ENCODE measurements around the gene LRBA. TPM values are rescaled to one million over a fixed set of nuclear protein-coding genes. Genes with fewer than 3 reads are reported as not detected.
A peak's percentile ranks its signal among the peaks of the same experiment; 100 is the strongest.

The LRBA gene
- total and polyA plus RNA-seq, 2 donors (not counting 3 experiments of a cell fraction or from before 2014, with no cell fraction given) = 18.0 to 35.1 TPM

DNA sequence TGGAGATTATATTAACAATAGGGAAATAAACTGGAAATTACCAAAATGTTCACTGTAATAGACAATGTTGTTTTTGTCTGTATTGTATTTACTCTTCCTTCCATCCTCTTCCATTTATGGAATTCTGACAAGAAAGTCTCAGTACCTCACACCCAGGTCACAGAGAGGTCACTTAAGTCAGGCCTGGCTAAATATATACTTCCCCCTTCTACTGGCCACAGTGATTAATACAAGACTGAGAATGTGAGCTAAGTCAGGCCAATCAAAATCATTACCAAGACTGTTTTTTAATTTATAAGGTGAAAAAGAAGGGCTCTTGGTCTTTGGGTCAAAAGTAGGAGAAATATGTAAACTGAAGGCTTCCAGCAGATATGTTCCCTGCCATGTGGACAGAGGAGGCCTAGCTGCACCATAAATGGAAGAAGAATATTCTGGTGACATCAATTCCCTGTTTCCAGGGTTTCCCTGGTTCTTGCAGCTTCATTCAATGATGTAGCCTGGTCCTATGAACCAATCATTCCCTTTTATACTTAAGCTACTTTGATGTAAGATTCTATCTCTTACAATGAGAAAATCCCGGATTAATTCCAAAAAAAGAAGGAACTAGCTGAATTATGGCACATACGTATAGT is 64.3 kb downstream of the LRBA start:
- no peak for FAIRE-seq
- CTCF ChIA-PET = interaction anchor here (0.7 to 1.6 kb wide), 7 partner anchors 8 to 652 kb away, joined by 3 to 23 read pairs (median 4); no protein-coding TSS in a partner anchor

More for the DNA sequence above, 64.3 kb downstream of the LRBA start:
- POLR2A ChIA-PET = interaction anchor here (0.8 kb wide), 1 partner anchor 10 kb away, joined by 3 read pairs; no protein-coding TSS in a partner anchor
- H2AFZ ChIP-seq (ENCODE audit: low read depth, low read length) = no peak overlapping the region
- H3K9me1 ChIP-seq (replicated peaks; ENCODE audit: control insufficient read depth, extremely low read depth, insufficient read depth, low read length) = no peaks in the 10 kb centered on the region
- H3K4me3 ChIP-seq (replicated peaks in 1 of 3; ENCODE audit: insufficient read depth in 1 of 3, low read depth in 1 of 3, low read length in 3 of 3) = no peak overlapping the region
- peaks cover 11% of the 10 kb centered on the region for H3K4me1 ChIP-seq (ENCODE audit: control insufficient read depth, extremely low read depth, insufficient read depth, low read length)
- no TSS peak for BruUV-seq (replicated peaks)
- dilution Hi-C loops (cut with MboI; ENCODE audit: extremely low pct_ligation_motif_present, low sequenced_read_pairs) (no loop called here), intact Hi-C loops (cut with micrococcal nuclease) (no loop called here)
- H3K27me3 ChIP-seq (ENCODE audit: control insufficient read depth in 2 of 2, insufficient read depth in 2 of 2, low read length in 2 of 2) = no peaks in the 10 kb centered on the region
- H3K79me2 ChIP-seq (ENCODE audit: control insufficient read depth, insufficient read depth, low read length) = peaks cover 9% of the 10 kb centered on the region
- TF ChIP-seq CTCF (IDR thresholded peaks at IDR 0.05; ENCODE audit: extremely low read depth in 1 of 2, insufficient read depth in 1 of 2, low read depth in 1 of 2, low read length in 2 of 2) (no peak), JUN (IDR thresholded peaks at IDR 0.05; ENCODE audit: borderline replicate concordance, insufficient read depth, insufficient read length, low read depth) (no peak), POLR2A (IDR thresholded peaks at IDR 0.05; ENCODE audit: low read depth, low read length) (no peak), POLR2AphosphoS5 (IDR thresholded peaks at IDR 0.05; ENCODE audit: insufficient read depth, low read depth, low read length) (no peak), GATA2 (IDR thresholded peaks at IDR 0.05; ENCODE audit: insufficient read depth, insufficient read length, low read depth, low read length) (no peak), FOS (IDR thresholded peaks at IDR 0.05; ENCODE audit: borderline replicate concordance, insufficient read depth, low read length) (no peak), MAX (IDR thresholded peaks at IDR 0.05; ENCODE audit: insufficient read depth, insufficient read length) (no peak), MYC (IDR thresholded peaks at IDR 0.05; ENCODE audit: low read depth, low read length) (no peak), EZH2 (IDR thresholded peaks at IDR 0.05; ENCODE audit: borderline replicate concordance, low read depth, low read length, severe bottlenecking) (no peak)
- peak; percentile 39 for DNase-seq (ENCODE audit: low read depth, low spot score)
- H3K9ac ChIP-seq (replicated peaks; ENCODE audit: extremely low read depth, insufficient read depth, low read length) = no peak overlapping the region
- H3K27ac ChIP-seq (ENCODE audit: insufficient read depth, low read depth, low read length) = no peak overlapping the region
- H4K20me1 ChIP-seq (replicated peaks; ENCODE audit: control insufficient read depth, extremely low read depth, insufficient read depth, low read length) = peaks cover 3% of the 10 kb centered on the region
- H3K36me3 ChIP-seq (ENCODE audit: control insufficient read depth in 2 of 2, extremely low read depth in 1 of 2, insufficient read depth in 2 of 2, low read length in 2 of 2) = no peaks in the 10 kb centered on the region
- no peaks in the 10 kb centered on the region for H3K9me3 ChIP-seq (replicated peaks; ENCODE audit: control insufficient read depth, insufficient read depth, low read length)
- H3K4me2 ChIP-seq (ENCODE audit: insufficient read depth, low read length) = no peak overlapping the region
